Endothelial cell of umbilical vein (primary cell): ENCODE results near the gene CSMD2. TPM values are rescaled to one million over a fixed set of nuclear protein-coding genes. Genes with fewer than 3 reads are reported as not detected.

Source experiments
- BruUV-seq: library from RNA; stranded (reverse); fragments of 400-500 nt; replicated peaks from 2 replicates; lab custom pipeline; 2021; lab: Mats Ljungman, UMichigan
- CTCF ChIA-PET: fragments of 300-600, 350-600 bp; sonication (Branson Sonifier 250); formaldehyde crosslinking; loops from one replicate; lab custom pipeline; 2021; ENCODE audit warnings: antibody characterized with exemption, inconsistent platforms; lab: Charles Lee
- POLR2A ChIA-PET: fragments of 300-600, 350-600 bp; sonication (Branson Sonifier 250); formaldehyde crosslinking; loops from one replicate; lab custom pipeline; 2021; ENCODE audit warnings: antibody characterized with exemption, inconsistent platforms; lab: Charles Lee
- DNase-seq: peaks from one replicate; pipeline ENCODE4 v3.0.0-alpha.2; 2011; ENCODE audit warnings: low read depth, low spot score
- FAIRE-seq: peaks from 2 replicates; lab custom pipeline; 2011; peaks lifted over from hg19 to GRCh38; lab: Jason Lieb, UNC
- H2AFZ ChIP-seq: 2 replicates; pipeline ENCODE4 v1.6.0; 2012; ENCODE audit warnings: low read depth, low read length, control low read depth, inconsistent platforms
- H3K27ac ChIP-seq: 2 replicates; pipeline ENCODE4 v1.5.1; 2011; ENCODE audit warnings: low read depth, mild to moderate bottlenecking, control low read depth, low read length, moderate library complexity; ENCODE audit not compliant: insufficient read depth
- H3K27me3 ChIP-seq, 2 experiments: 2 replicates each; pipeline versions ENCODE4 v1.6.0 to v1.6.1; 2011; ENCODE audit warnings: low read length in 2 of 2, mixed read lengths in 1 of 2; ENCODE audit not compliant: control insufficient read depth in 2 of 2, insufficient read depth in 2 of 2
- H3K36me3 ChIP-seq, 2 experiments: 2 replicates in 1 of 2; 3 replicates in 1 of 2; pipeline ENCODE4 v1.5.1; 2011; ENCODE audit warnings: low read length in 2 of 2, mild to moderate bottlenecking in 1 of 2, moderate library complexity in 1 of 2; ENCODE audit not compliant: control insufficient read depth in 2 of 2, insufficient read depth in 2 of 2; ENCODE audit errors: extremely low read depth in 1 of 2
- H3K4me1 ChIP-seq: 3 replicates; pipeline ENCODE4 v1.5.1; 2011; ENCODE audit warnings: mild to moderate bottlenecking, low read length; ENCODE audit not compliant: control insufficient read depth, insufficient read depth; ENCODE audit errors: extremely low read depth
- H3K4me2 ChIP-seq: 2 replicates; pipeline ENCODE4 v1.6.1; 2011; ENCODE audit warnings: low read length, control low read depth, mixed read lengths; ENCODE audit not compliant: insufficient read depth
- H3K4me3 ChIP-seq, 3 experiments: fragments of 200-600 bp in 1 of 3; sonication (generic), shearing (Covaris generic) in 1 of 3; replicated peaks in 1 of 3; 2 replicates each; pipeline ENCODE4 v1.5.1; 2011 to 2016; ENCODE audit warnings: control low read depth in 3 of 3, low read length in 3 of 3, mild to moderate bottlenecking in 2 of 3, inconsistent platforms in 1 of 3, low read depth in 1 of 3, moderate library complexity in 1 of 3; ENCODE audit not compliant: insufficient read depth in 1 of 3
- H3K79me2 ChIP-seq: 2 replicates; pipeline ENCODE4 v1.6.0; 2012; ENCODE audit warnings: low read length, inconsistent platforms; ENCODE audit not compliant: control insufficient read depth, insufficient read depth
- H3K9ac ChIP-seq: replicated peaks from 2 replicates; pipeline ENCODE3; 2011; ENCODE audit warnings: low read length, control low read depth; ENCODE audit not compliant: insufficient read depth; ENCODE audit errors: extremely low read depth
- H3K9me1 ChIP-seq: replicated peaks from 3 replicates; pipeline ENCODE4 v1.6.0; 2011; ENCODE audit warnings: mild to moderate bottlenecking, low read length; ENCODE audit not compliant: control insufficient read depth, insufficient read depth; ENCODE audit errors: extremely low read depth
- H3K9me3 ChIP-seq: replicated peaks from 2 replicates; pipeline ENCODE4 v1.5.1; 2012; ENCODE audit warnings: low read length, inconsistent platforms; ENCODE audit not compliant: control insufficient read depth, insufficient read depth
- H4K20me1 ChIP-seq: replicated peaks from 2 replicates; pipeline ENCODE3; 2011; ENCODE audit warnings: mild to moderate bottlenecking, low read length; ENCODE audit not compliant: control insufficient read depth, insufficient read depth; ENCODE audit errors: extremely low read depth
- CTCF ChIP-seq, 2 donors: IDR thresholded peaks; 1 replicate in 1 of 2; 2 replicates in 1 of 2; pipeline ENCODE4 v1.5.1; 2011; ENCODE audit warnings: low read length in 2 of 2, mild to moderate bottlenecking in 2 of 2, moderate library complexity in 2 of 2, control low read depth in 1 of 2, inconsistent platforms in 1 of 2, low read depth in 1 of 2; ENCODE audit not compliant: insufficient read depth in 1 of 2; ENCODE audit errors: extremely low read depth in 1 of 2
- EZH2 ChIP-seq: IDR thresholded peaks from 2 replicates; pipeline ENCODE4 v1.6.1; 2012; ENCODE audit warnings: borderline replicate concordance, low read depth, mild to moderate bottlenecking, moderate library complexity, low read length, inconsistent platforms; ENCODE audit not compliant: severe bottlenecking
- FOS ChIP-seq: IDR thresholded peaks from 2 replicates; pipeline ENCODE4 v1.6.1; 2011; ENCODE audit warnings: mild to moderate bottlenecking, low read length, moderate library complexity, borderline replicate concordance; ENCODE audit not compliant: insufficient read depth
- GATA2 ChIP-seq: IDR thresholded peaks from 2 replicates; pipeline ENCODE4 v1.7.0; 2011; ENCODE audit warnings: low read depth, mild to moderate bottlenecking, moderate library complexity, mixed read lengths, low read length; ENCODE audit not compliant: insufficient read length, insufficient read depth
- JUN ChIP-seq: IDR thresholded peaks from 2 replicates; pipeline ENCODE4 v1.6.1; 2011; ENCODE audit warnings: borderline replicate concordance, low read depth; ENCODE audit not compliant: insufficient read length, insufficient read depth
- MAX ChIP-seq: IDR thresholded peaks from 2 replicates; pipeline ENCODE4 v1.6.1; 2011; ENCODE audit not compliant: insufficient read depth, insufficient read length
- MYC ChIP-seq: IDR thresholded peaks from one replicate; pipeline ENCODE4 v1.6.1; 2011; ENCODE audit warnings: mild to moderate bottlenecking, low read depth, low read length
- POLR2A ChIP-seq: IDR thresholded peaks from 2 replicates; pipeline ENCODE4 v1.6.1; 2012; ENCODE audit warnings: low read depth, mild to moderate bottlenecking, control low read depth, low read length
- POLR2AphosphoS5 ChIP-seq: IDR thresholded peaks from 2 replicates; pipeline ENCODE4 v1.6.1; 2012; ENCODE audit warnings: low read depth, mild to moderate bottlenecking, control low read depth, low read length, moderate library complexity; ENCODE audit not compliant: insufficient read depth
- dilution Hi-C: fragments of 300-500 bp; cut with MboI; formaldehyde crosslinking; loops from one replicate; pipeline ENCODE4 v1.15.0; 2019; ENCODE audit warnings: low sequenced_read_pairs; ENCODE audit not compliant: extremely low pct_ligation_motif_present
- intact Hi-C: fragments of 100-400 bp; cut with micrococcal nuclease; formaldehyde crosslinking; loops from one replicate; pipeline ENCODE4 v1.10.0; 2022
- polyA plus RNA-seq, 4 experiments: library from polyadenylated mRNA; depleted of rRNA in 3 of 4; stranded (reverse) in 3 of 4; unstranded in 1 of 4; fragments of >200 nt; gene quantifications; 2 replicates each; pipeline versions ENCODE4 v1.2.1 to v1.2.3, GENCODE V29; 2011 to 2012; ENCODE audit warnings: missing spikeins in 1 of 4
- total RNA-seq: library from RNA; stranded (reverse); gene quantifications from 2 replicates; pipeline ENCODE4 v1.2.3, GENCODE V29; 2021

CSMD2 gene
- total and polyA plus RNA-seq, 2 donors (not counting 3 experiments of a cell fraction or from before 2014, with no cell fraction given): under 0.01 TPM; not detected in 1

GRCh38 chr1:34131396-34132160 is 33.5 kb downstream of the CSMD2 start:
- H3K36me3 ChIP-seq: no peaks in the 10 kb centered on the region
- no peak overlapping the region for H2AFZ ChIP-seq
- no peak for TF ChIP-seq EZH2
- TF ChIP-seq MYC: no peak
- no peak for TF ChIP-seq POLR2A
- TF ChIP-seq FOS: no peak
- TF ChIP-seq MAX: no peak
- no peak for TF ChIP-seq JUN
- TF ChIP-seq CTCF (IDR thresholded peaks at IDR 0.05; ENCODE audit: extremely low read depth in 1 of 2, insufficient read depth in 1 of 2, low read depth in 1 of 2, low read length in 2 of 2): no peak
- no peak for TF ChIP-seq POLR2AphosphoS5
- no peak for TF ChIP-seq GATA2
- no peak for FAIRE-seq
- H3K4me2 ChIP-seq: no peak overlapping the region
- no peaks in the 10 kb centered on the region for H3K9me1 ChIP-seq
- intact Hi-C loops: no loop called here
- dilution Hi-C loops: no loop called here
- no peaks in the 10 kb centered on the region for H3K27me3 ChIP-seq
- H3K27ac ChIP-seq: no peak overlapping the region
- DNase-seq: no peak
- ChIA-PET POLR2A (no interaction called here), CTCF (no interaction called here)
- BruUV-seq: no TSS peak
- no peaks in the 10 kb centered on the region for H3K4me1 ChIP-seq
- peaks cover 1% of the 10 kb centered on the region for H3K9me3 ChIP-seq
- H3K79me2 ChIP-seq: no peaks in the 10 kb centered on the region
- H3K9ac ChIP-seq: no peak overlapping the region
- H4K20me1 ChIP-seq: no peaks in the 10 kb centered on the region
- no peak overlapping the region for H3K4me3 ChIP-seq
